Liver (tissue), 9 donors: Measurements from ENCODE around the gene KCNJ14. TPM values are rescaled to one million over a fixed set of nuclear protein-coding genes. Genes with fewer than 3 reads are reported as not detected.

Source experiments
- DNase-seq: peaks from one replicate; pipeline ENCODE4 v3.0.0-alpha.2; 2017; ENCODE audit warnings: low spot score
- H3K27ac ChIP-seq, 2 donors: one replicate each; pipeline ENCODE4 v1.7.0; 2013; ENCODE audit warnings: inconsistent platforms in 2 of 2, low read length in 2 of 2, control low read depth in 1 of 2, low read depth in 1 of 2, mild to moderate bottlenecking in 1 of 2
- H3K27me3 ChIP-seq, 4 donors: one replicate each; pipeline versions ENCODE4 v1.6.1 to v1.7.0; 2013; ENCODE audit warnings: low read length in 3 of 4, inconsistent platforms in 1 of 4, mild to moderate bottlenecking in 1 of 4, moderate library complexity in 1 of 4; ENCODE audit not compliant: control insufficient read depth in 4 of 4, insufficient read depth in 4 of 4
- H3K36me3 ChIP-seq, 4 donors: one replicate each; pipeline versions ENCODE4 v1.6.1 to v1.7.0; 2013; ENCODE audit warnings: low read length in 3 of 4, mild to moderate bottlenecking in 3 of 4, low read depth in 1 of 4, moderate library complexity in 1 of 4; ENCODE audit not compliant: control insufficient read depth in 4 of 4, insufficient read depth in 3 of 4
- H3K4me1 ChIP-seq, 4 donors: one replicate each; pipeline versions ENCODE4 v1.6.1 to v1.7.0; 2013; ENCODE audit warnings: low read length in 3 of 4, mild to moderate bottlenecking in 3 of 4, moderate library complexity in 1 of 4; ENCODE audit not compliant: control insufficient read depth in 4 of 4, insufficient read depth in 4 of 4
- H3K4me3 ChIP-seq, 3 donors: one replicate each; pipeline versions ENCODE4 v1.6.1 to v1.7.0; 2013; ENCODE audit warnings: low read length in 3 of 3, control low read depth in 1 of 3, low read depth in 1 of 3, mild to moderate bottlenecking in 1 of 3
- H3K9ac ChIP-seq, 2 donors: one replicate each; pipeline ENCODE4 v1.7.0; 2013; ENCODE audit warnings: low read length in 2 of 2, mild to moderate bottlenecking in 2 of 2, moderate library complexity in 2 of 2, control low read depth in 1 of 2, low read depth in 1 of 2
- H3K9me3 ChIP-seq, 4 donors: one replicate each; pipeline versions ENCODE4 v1.6.1 to v1.7.0; 2013; ENCODE audit warnings: low read length in 3 of 4; ENCODE audit not compliant: control insufficient read depth in 4 of 4
- FOXA1 ChIP-seq: IDR thresholded peaks from 2 replicates; pipeline ENCODE4 v1.6.1; 2016; ENCODE audit warnings: antibody characterized with exemption
- GABPA ChIP-seq, 2 donors: IDR thresholded peaks in 1 of 2; conservative IDR thresholded peaks in 1 of 2; 2 replicates each; pipeline ENCODE4 v1.6.1; 2016; ENCODE audit warnings: antibody characterized with exemption in 2 of 2, mild to moderate bottlenecking in 1 of 2, moderate library complexity in 1 of 2
- HNF4A ChIP-seq, 2 donors: conservative IDR thresholded peaks; 2 replicates each; pipeline ENCODE4 v1.6.1; 2016; ENCODE audit warnings: antibody characterized with exemption in 2 of 2, mild to moderate bottlenecking in 2 of 2
- HNF4G ChIP-seq: IDR thresholded peaks from 2 replicates; pipeline ENCODE4 v1.6.1; 2016; ENCODE audit warnings: antibody characterized with exemption
- MAX ChIP-seq: IDR thresholded peaks from 2 replicates; pipeline ENCODE4 v1.6.1; 2016; ENCODE audit warnings: antibody characterized with exemption
- NR2F2 ChIP-seq: IDR thresholded peaks from 2 replicates; pipeline ENCODE4 v1.6.1; 2016; ENCODE audit warnings: antibody characterized with exemption
- RAD21 ChIP-seq, 2 donors: IDR thresholded peaks; 2 replicates each; pipeline ENCODE4 v1.6.1; 2016; ENCODE audit warnings: antibody characterized with exemption in 2 of 2, mild to moderate bottlenecking in 2 of 2
- REST ChIP-seq: IDR thresholded peaks from 2 replicates; pipeline ENCODE4 v1.6.1; 2016; ENCODE audit warnings: antibody characterized with exemption, mild to moderate bottlenecking
- SP1 ChIP-seq: IDR thresholded peaks from 2 replicates; pipeline ENCODE4 v1.6.1; 2018; ENCODE audit warnings: antibody characterized with exemption, mild to moderate bottlenecking
- YY1 ChIP-seq: IDR thresholded peaks from 2 replicates; pipeline ENCODE4 v1.6.1; 2016; ENCODE audit warnings: antibody characterized with exemption, mild to moderate bottlenecking
- WGBS: extraction: QIAGEN DNeasy Blood & Tissue Kit; methylation state at CpG from one replicate; pipeline ENCODE4 v1.1.7; 2013; 5-methylcytosine and 5-hydroxymethylcytosine counted together
- polyA plus RNA-seq, 2 donors: library from polyadenylated mRNA; stranded (reverse) in 1 of 2; unstranded in 1 of 2; fragments of 200-250 nt in 1 of 2; fragments of >200 nt in 1 of 2; fragmentation: Nextera tagmentation in 1 of 2; extraction: Ambion mirVana in 1 of 2; gene quantifications; one replicate each; pipeline versions ENCODE4 v1.2.1 to v1.2.3, GENCODE V29; 2013 to 2015
- total RNA-seq, 2 donors: library from RNA; depleted of rRNA; stranded (reverse); fragments of >200 nt; gene quantifications; one replicate each; pipeline ENCODE4 v1.2.3, GENCODE V29; 2014
- TF ChIP-seq, protein P1 (sequence below): fragments of 150-350 bp; IDR thresholded peaks from 2 replicates; pipeline ENCODE4 v1.5.1; 2017; ENCODE audit warnings: improper control_type of control experiment, low read depth, low read length; ENCODE audit not compliant: missing input control
- TF ChIP-seq, protein P2 (sequence below): IDR thresholded peaks from 2 replicates; pipeline ENCODE4 v1.6.1; 2016; ENCODE audit warnings: antibody characterized with exemption
- donor health status: healthy.
- donor health status: healthy.
- donor health status: healthy.
- donor health status: healthy.
- donor health status: healthy.

Gene KCNJ14
- total and polyA plus RNA-seq, 4 donors, result 0.06 to 0.92 (median 0.17) TPM

DNA sequence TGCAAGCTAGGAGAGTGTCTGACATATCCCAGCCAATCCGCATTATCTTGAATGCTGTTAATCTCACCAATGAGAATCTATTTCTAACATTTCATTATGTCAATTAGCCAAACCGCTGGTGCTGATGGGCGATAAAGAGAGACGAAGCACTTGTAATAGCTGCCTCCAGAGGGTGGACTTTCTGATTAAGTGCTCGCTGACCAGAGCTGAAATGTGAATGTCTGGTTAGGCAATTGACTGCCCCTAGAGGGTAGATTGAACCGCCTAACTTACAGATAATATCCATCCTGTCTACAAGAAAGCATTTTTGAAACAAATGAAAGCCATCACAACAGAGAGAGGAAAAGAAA is 10.1 kb upstream of the KCNJ14 start:
- no peaks in the 10 kb centered on the region for H3K27me3 ChIP-seq
- 13% methylated on average over 6 of the region's 6 CpGs for WGBS
- H3K4me1 ChIP-seq, result peaks cover 4 to 24% (median 14%) of the 10 kb centered on the region in 4 donors
- H3K27ac ChIP-seq, result peak overlapping the region; percentile 49 to 68
- peaks cover 3 to 21% (median 11%) of the 10 kb centered on the region in 4 donors for H3K36me3 ChIP-seq
- TF ChIP-seq NR2F2 (peak; percentile 36), SP1 (peak; percentile 9), RAD21 (IDR thresholded peaks at IDR 0.05) (peak; percentile 44 to 74)
- TF ChIP-seq, protein P1, sequence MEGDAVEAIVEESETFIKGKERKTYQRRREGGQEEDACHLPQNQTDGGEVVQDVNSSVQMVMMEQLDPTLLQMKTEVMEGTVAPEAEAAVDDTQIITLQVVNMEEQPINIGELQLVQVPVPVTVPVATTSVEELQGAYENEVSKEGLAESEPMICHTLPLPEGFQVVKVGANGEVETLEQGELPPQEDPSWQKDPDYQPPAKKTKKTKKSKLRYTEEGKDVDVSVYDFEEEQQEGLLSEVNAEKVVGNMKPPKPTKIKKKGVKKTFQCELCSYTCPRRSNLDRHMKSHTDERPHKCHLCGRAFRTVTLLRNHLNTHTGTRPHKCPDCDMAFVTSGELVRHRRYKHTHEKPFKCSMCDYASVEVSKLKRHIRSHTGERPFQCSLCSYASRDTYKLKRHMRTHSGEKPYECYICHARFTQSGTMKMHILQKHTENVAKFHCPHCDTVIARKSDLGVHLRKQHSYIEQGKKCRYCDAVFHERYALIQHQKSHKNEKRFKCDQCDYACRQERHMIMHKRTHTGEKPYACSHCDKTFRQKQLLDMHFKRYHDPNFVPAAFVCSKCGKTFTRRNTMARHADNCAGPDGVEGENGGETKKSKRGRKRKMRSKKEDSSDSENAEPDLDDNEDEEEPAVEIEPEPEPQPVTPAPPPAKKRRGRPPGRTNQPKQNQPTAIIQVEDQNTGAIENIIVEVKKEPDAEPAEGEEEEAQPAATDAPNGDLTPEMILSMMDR, result peak; percentile 33
- TF ChIP-seq, protein P2, sequence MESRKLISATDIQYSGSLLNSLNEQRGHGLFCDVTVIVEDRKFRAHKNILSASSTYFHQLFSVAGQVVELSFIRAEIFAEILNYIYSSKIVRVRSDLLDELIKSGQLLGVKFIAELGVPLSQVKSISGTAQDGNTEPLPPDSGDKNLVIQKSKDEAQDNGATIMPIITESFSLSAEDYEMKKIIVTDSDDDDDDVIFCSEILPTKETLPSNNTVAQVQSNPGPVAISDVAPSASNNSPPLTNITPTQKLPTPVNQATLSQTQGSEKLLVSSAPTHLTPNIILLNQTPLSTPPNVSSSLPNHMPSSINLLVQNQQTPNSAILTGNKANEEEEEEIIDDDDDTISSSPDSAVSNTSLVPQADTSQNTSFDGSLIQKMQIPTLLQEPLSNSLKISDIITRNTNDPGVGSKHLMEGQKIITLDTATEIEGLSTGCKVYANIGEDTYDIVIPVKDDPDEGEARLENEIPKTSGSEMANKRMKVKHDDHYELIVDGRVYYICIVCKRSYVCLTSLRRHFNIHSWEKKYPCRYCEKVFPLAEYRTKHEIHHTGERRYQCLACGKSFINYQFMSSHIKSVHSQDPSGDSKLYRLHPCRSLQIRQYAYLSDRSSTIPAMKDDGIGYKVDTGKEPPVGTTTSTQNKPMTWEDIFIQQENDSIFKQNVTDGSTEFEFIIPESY, result no peak
- no peaks in the 10 kb centered on the region for H3K9me3 ChIP-seq
- H3K9ac ChIP-seq, result no peak overlapping the region
- H3K4me3 ChIP-seq, result peak overlapping the region; percentile 68 to 99 (median 83)
- DNase-seq, result peak; percentile 45

GRCh38 chr19:48445606-48446481 is 9.5 kb upstream of the KCNJ14 start, which contains the start of gene GRWD1:
GRWD1 (plus strand) TSS chr19:48445983; CDS start chr19:48446006, 23 bp downstream.
- Histone ChIP-seq H3K4me3 (peak within 1 kb of the TSS; percentile 68 to 99 (median 83)), H3K27ac (peak within 1 kb of the TSS; percentile 49 to 68), H3K27me3 (no peaks in the 10 kb centered on the region), H3K36me3 (peaks cover 8 to 27% (median 15%) of the 10 kb centered on the region in 4 donors), H3K4me1 (peaks cover 4 to 24% (median 14%) of the 10 kb centered on the region in 4 donors), H3K9ac (peak within 1 kb of the TSS; percentile 66 to 68), H3K9me3 (no peaks in the 10 kb centered on the region)
- TF ChIP-seq HNF4A (conservative IDR thresholded peaks at IDR 0.05) (peak in 1 of 2 donors; percentile 2), REST (peak; percentile 9), SP1 (peak; percentile 44), MAX (peak; percentile 94), YY1 (peak; percentile 99), HNF4G (no peak), GABPA (IDR thresholded peaks at IDR 0.05 in 1 of 2, conservative IDR thresholded peaks at IDR 0.05 in 1 of 2) (peak; percentile 71 to 94), FOXA1 (no peak)
- TF ChIP-seq, protein P2, result peak; percentile 99
- WGBS, result under 1% methylated on average over 61 of the region's 61 CpGs
- peak; percentile 84 for DNase-seq
